Right lobe of liver (tissue), 6 donors: ENCODE measurements around the gene SYT9. TPM values are rescaled to one million over a fixed set of nuclear protein-coding genes. Genes with fewer than 3 reads are reported as not detected.
A peak's percentile ranks its signal among the peaks of the same experiment; 100 is the strongest.

Source experiments
- ATAC-seq, 4 donors: fragments of 200-7000 bp; cut with Tn5 transposase; one replicate each; pipeline ENCODE4 v1.9.1; 2020; ENCODE audit warnings: mild to moderate bottlenecking in 4 of 4, moderate library complexity in 4 of 4
- DNase-seq, 3 donors: peaks; one replicate each; pipeline ENCODE4 v3.0.0-alpha.2; 2020
- H3K27ac ChIP-seq, 3 donors: fragments of 200-600 bp; one replicate each; pipeline ENCODE4 v1.8.0; 2022
- H3K27me3 ChIP-seq, 2 donors: fragments of 200-600 bp; one replicate each; pipeline ENCODE4 v1.8.0; 2022
- H3K36me3 ChIP-seq, 4 donors: fragments of 200-600 bp; sonication (generic) in 1 of 4; one replicate each; pipeline versions ENCODE4 v1.5.1 to v1.8.0; 2017 to 2022; ENCODE audit warnings: control low read depth in 1 of 4
- H3K4me1 ChIP-seq, 4 donors: fragments of 200-600 bp; sonication (generic) in 1 of 4; one replicate each; pipeline versions ENCODE4 v1.5.1 to v1.8.0; 2017 to 2022; ENCODE audit warnings: control low read depth in 1 of 4
- H3K4me3 ChIP-seq, 3 donors: fragments of 200-600 bp; one replicate each; pipeline ENCODE4 v1.8.0; 2022
- H3K9me3 ChIP-seq, 4 donors: fragments of 200-600 bp; sonication (generic) in 1 of 4; one replicate each; pipeline versions ENCODE4 v1.5.1 to v1.8.0; 2017 to 2022; ENCODE audit warnings: control low read depth in 1 of 4
- CTCF ChIP-seq, 4 donors: fragments of 200-600 bp in 3 of 4; fragments of 450-650 bp in 1 of 4; IDR thresholded peaks; one replicate each; pipeline versions ENCODE4 v1.5.1 to v1.8.0; 2016 to 2022; ENCODE audit warnings: antibody characterized with exemption in 4 of 4, mild to moderate bottlenecking in 2 of 4
- POLR2A ChIP-seq: fragments of 450-650 bp; IDR thresholded peaks from one replicate; pipeline ENCODE4 v1.6.1; 2017; ENCODE audit warnings: antibody characterized with exemption, mild to moderate bottlenecking
- WGBS: methylation state at CpG from one replicate; pipeline ENCODE4 v1.1.6; 2018; ENCODE audit warnings: low coverage, low lambda C conversion rate; ENCODE audit not compliant: insufficient coverage; ENCODE audit errors: missing lambda C conversion rate; 5-methylcytosine and 5-hydroxymethylcytosine counted together
- intact Hi-C, 2 donors: fragments of 100-400 bp; cut with DNase I; formaldehyde crosslinking; loops; one replicate each; pipeline versions ENCODE4 v1.11.2 to v1.14.1; 2022
- total RNA-seq, 6 experiments: library from RNA; depleted of rRNA in 2 of 6; stranded (reverse); fragments of >200 nt in 2 of 6; fragmentation: NEBNext Ultra II Directional in 3 of 6; extraction: Animal tissue kit (Norgen Biotek cat#: 25700) in 3 of 6; gene quantifications; one replicate each; pipeline versions ENCODE4 v1.1.0 to v1.2.4, GENCODE V29; 2016 to 2023
- donor health status: DM: no; HTN: yes; CAD: no.
- donor health status: DM: no; HTN: no; CAD: no.
- donor health status: DM: no; HTN: no; CAD: no.
- donor health status: DM: no; HTN: yes; CAD: no.
- donor health status: DM: no; HTN: yes; CAD: no.

Gene SYT9
- total RNA-seq, 6 experiments from 2014 or later: 3.0 to 12.6 (median 4.5) TPM

GRCh38 chr11:7439746-7440320 lies 188.1 kb downstream of the SYT9 start:
- Histone ChIP-seq H3K4me1 (no peaks in the 10 kb centered on the region), H3K27ac (no peak overlapping the region), H3K4me3 (no peak overlapping the region), H3K27me3 (no peaks in the 10 kb centered on the region), H3K9me3 (no peaks in the 10 kb centered on the region), H3K36me3 (no peaks in the 10 kb centered on the region)
- ATAC-seq (no peak), DNase-seq (no peak)
- intact Hi-C loops: no loop called here
- 70% methylated on average over 3 of the region's 3 CpGs for WGBS
- TF ChIP-seq CTCF (IDR thresholded peaks at IDR 0.05) (no peak), POLR2A (no peak)

DNA sequence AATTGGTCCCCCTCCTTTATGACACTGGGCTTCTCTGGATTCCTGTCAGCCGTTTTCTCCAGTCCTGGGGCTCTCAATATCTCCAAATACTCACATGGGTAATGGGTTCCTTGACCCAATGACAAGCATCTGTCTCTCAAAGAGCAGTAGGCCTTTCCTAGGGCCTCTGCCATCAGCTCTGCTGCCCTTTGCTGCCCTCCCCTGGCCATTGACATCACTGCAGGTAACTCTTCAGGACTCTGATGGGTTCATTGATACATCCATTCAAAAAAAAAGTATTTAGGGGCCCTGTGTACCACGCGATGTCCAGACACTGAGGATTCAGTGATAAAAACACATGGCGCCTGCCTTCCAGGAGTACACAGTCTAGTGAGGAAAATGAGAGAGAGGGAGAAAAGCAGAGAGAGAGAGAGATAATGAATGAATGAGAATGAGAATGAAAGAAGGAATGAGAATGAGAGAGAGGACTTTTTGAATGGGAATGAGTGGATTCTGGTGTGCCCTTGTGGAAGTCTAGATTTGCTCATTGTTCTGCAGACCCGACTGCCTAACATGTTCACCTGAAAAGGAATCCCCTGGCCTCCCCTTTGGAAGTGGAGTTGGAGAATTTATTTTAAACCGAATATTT lies 191.0 kb downstream of the SYT9 start:
- intact Hi-C loops: no loop called here
- DNase-seq: peak; percentile 68 to 73 (median 72)
- 23% methylated on average over 6 of the region's 6 CpGs for WGBS
- H3K4me1 ChIP-seq: no peaks in the 10 kb centered on the region
- no peaks in the 10 kb centered on the region for H3K36me3 ChIP-seq
- H3K27ac ChIP-seq: no peak overlapping the region
- no peaks in the 10 kb centered on the region for H3K9me3 ChIP-seq
- no peaks in the 10 kb centered on the region for H3K27me3 ChIP-seq
- TF ChIP-seq POLR2A (no peak), CTCF (IDR thresholded peaks at IDR 0.05) (peak; percentile 85 to 90 (median 87))
- no peak overlapping the region for H3K4me3 ChIP-seq
- peak; percentile 91 to 98 (median 94) for ATAC-seq

GRCh38 chr11:7444091-7444981 lies 192.6 kb downstream of the SYT9 start:
- TF ChIP-seq POLR2A: no peak
- no peak for TF ChIP-seq CTCF (IDR thresholded peaks at IDR 0.05)
- DNase-seq (no peak), ATAC-seq (no peak)
- Histone ChIP-seq H3K4me3 (no peak overlapping the region), H3K27me3 (no peaks in the 10 kb centered on the region), H3K27ac (no peak overlapping the region), H3K4me1 (peaks cover 0 to 3% (median under 1%) of the 10 kb centered on the region in 4 donors), H3K36me3 (no peaks in the 10 kb centered on the region), H3K9me3 (no peaks in the 10 kb centered on the region)
- 49% methylated on average over 5 of the region's 6 CpGs for WGBS
- intact Hi-C loops: no loop called here

DNA sequence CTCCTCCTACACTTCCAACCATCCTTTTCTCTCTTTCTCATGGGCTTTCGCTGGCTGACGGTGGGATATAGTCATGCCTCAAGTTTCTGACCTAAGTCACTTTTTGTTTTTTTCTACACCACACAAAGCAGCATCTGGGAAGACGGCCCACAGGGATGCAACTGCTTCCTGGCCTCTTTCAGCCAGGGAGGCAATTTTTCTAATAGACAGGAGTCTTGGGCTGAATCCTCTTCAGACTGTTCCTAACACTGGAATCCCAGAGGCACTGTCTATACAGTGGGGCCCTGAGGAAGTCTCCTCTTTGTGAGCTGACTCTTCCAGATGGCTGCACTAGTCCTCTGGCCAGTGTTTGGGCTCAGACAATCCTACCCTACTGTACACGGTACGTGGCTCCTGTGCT lies 193.9 kb downstream of the SYT9 start:
- ATAC-seq (no peak), DNase-seq (no peak)
- Histone ChIP-seq H3K27ac (no peak overlapping the region), H3K4me3 (no peak overlapping the region), H3K9me3 (no peaks in the 10 kb centered on the region), H3K27me3 (no peaks in the 10 kb centered on the region), H3K36me3 (no peaks in the 10 kb centered on the region), H3K4me1 (peaks cover 0 to 5% (median 2%) of the 10 kb centered on the region in 4 donors)
- TF ChIP-seq CTCF (IDR thresholded peaks at IDR 0.05): no peak
- no peak for TF ChIP-seq POLR2A
- intact Hi-C loops: no loop called here
- WGBS: 76% methylated on average over 5 of the region's 5 CpGs
